ENCODE measurements around the gene CCDC24. TPM values are rescaled to one million over a fixed set of nuclear protein-coding genes. Genes with fewer than 3 reads are reported as not detected.

The CCDC24 gene
- total and polyA plus RNA-seq, 9 of the 15 experiments (the other 6 are each of a cell fraction or from before 2014, with no cell fraction given) = 0.31 to 4.5 (median 1.5) TPM

- TF ChIP-seq CREB1 (IDR thresholded peaks at IDR 0.05) (no peak), CREB1 (CRISPR knock-in tag; IDR thresholded peaks at IDR 0.05) (0 out of 2 replicates have a peak, but pooled peaks have one; percentile 24), RUNX1 (IDR thresholded peaks at IDR 0.05; ENCODE audit: low read depth) (no peak), ATF3 (IDR thresholded peaks at IDR 0.05) (no peak), ATF3 (CRISPR knock-in tag; conservative IDR thresholded peaks at IDR 0.05) (0 out of 2 replicates have a peak, but pooled peaks have one; percentile 46), ZNF134 (CRISPR knock-in tag; conservative IDR thresholded peaks at IDR 0.05) (no peak), CTBP1 (IDR thresholded peaks at IDR 0.05; ENCODE audit: borderline replicate concordance) (0 out of 2 replicates have a peak, but pooled peaks have one; percentile 21), ZBTB11 (CRISPR knock-in tag; IDR thresholded peaks at IDR 0.05) (peak in 1 of 3 experiments; percentile 91; a peak in 3 of 6 replicates), TCF7 (IDR thresholded peaks at IDR 0.05; ENCODE audit: borderline replicate concordance) (no peak), RAD51 (IDR thresholded peaks at IDR 0.05; ENCODE audit: borderline replicate concordance, low read depth) (no peak), HDAC1 (IDR thresholded peaks at IDR 0.05) (peak; percentile 74 to 96; a peak in 3 of 4 replicates), BCOR (IDR thresholded peaks at IDR 0.05) (peak; percentile 58; the same call in 1 of the 2 replicates), RB1 (IDR thresholded peaks at IDR 0.05; ENCODE audit: low read depth) (peak; percentile 51; the same call in 1 of the 2 replicates), HOMEZ (CRISPR knock-in tag; IDR thresholded peaks at IDR 0.05) (no peak), BMI1 (IDR thresholded peaks at IDR 0.05; ENCODE audit: low read length) (no peak), POLR2A (conservative IDR thresholded peaks at IDR 0.05) (peak; percentile 82), CBX3 (IDR thresholded peaks at IDR 0.05; ENCODE audit: borderline replicate concordance in 1 of 2, low read length in 2 of 2) (no peak), TAL1 (IDR thresholded peaks at IDR 0.05) (no peak), XRCC5 (IDR thresholded peaks at IDR 0.05; ENCODE audit: low read depth, low read length) (peak; percentile 67; the same call in 1 of the 2 replicates), NR4A1 (CRISPR knock-in tag; IDR thresholded peaks at IDR 0.05) (0 out of 2 replicates have a peak, but pooled peaks have one; percentile 40), NR4A1 (tag; IDR thresholded peaks at IDR 0.05) (no peak), CEBPB (tag; IDR thresholded peaks at IDR 0.05) (no peak)
- TF ChIP-seq, protein P1, sequence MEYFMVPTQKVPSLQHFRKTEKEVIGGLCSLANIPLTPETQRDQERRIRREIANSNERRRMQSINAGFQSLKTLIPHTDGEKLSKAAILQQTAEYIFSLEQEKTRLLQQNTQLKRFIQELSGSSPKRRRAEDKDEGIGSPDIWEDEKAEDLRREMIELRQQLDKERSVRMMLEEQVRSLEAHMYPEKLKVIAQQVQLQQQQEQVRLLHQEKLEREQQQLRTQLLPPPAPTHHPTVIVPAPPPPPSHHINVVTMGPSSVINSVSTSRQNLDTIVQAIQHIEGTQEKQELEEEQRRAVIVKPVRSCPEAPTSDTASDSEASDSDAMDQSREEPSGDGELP (CRISPR knock-in tag; IDR thresholded peaks at IDR 0.05; ENCODE audit: borderline replicate concordance) = peak; percentile 64
Measured at GRCh38 chr1:43991476-43992231, at the start of gene CCDC24 (continued).
